ENCODE data around the gene LMNB1. TPM values are rescaled to one million over a fixed set of nuclear protein-coding genes. Genes with fewer than 3 reads are reported as not detected.

Gene LMNB1
- total RNA-seq, 2 experiments from 2014 or later, result 173 to 280 TPM

- H2AFZ ChIP-seq (ENCODE audit: low read length), result no peak overlapping the region
- intact Hi-C loops (cut with micrococcal nuclease; ENCODE audit: unreplicated experiment), result no loop called here
- H3K27ac ChIP-seq (ENCODE audit: low read depth, low read length, poor library complexity, severe bottlenecking), result no peak overlapping the region
- no peaks in the 10 kb centered on the region for H3K4me1 ChIP-seq (ENCODE audit: insufficient read depth, low read length, poor library complexity, severe bottlenecking)
- H4K20me1 ChIP-seq (ENCODE audit: insufficient read depth, low read length), result no peaks in the 10 kb centered on the region
- TF ChIP-seq CTCF (conservative IDR thresholded peaks at IDR 0.05; ENCODE audit: low read length) (no peak), EZH2phosphoT487 (IDR thresholded peaks at IDR 0.05; ENCODE audit: borderline replicate concordance, low read depth, low read length) (no peak)
- ChIA-PET CTCF (ENCODE audit: unreplicated experiment) (no interaction called here), POLR2A (interaction anchor here (0.6 kb wide), 1 partner anchor 1187 kb away, joined by 3 read pairs; no protein-coding TSS in a partner anchor)
- no peak overlapping the region for H3K4me3 ChIP-seq (ENCODE audit: low read depth, low read length, poor library complexity, severe bottlenecking)
- DNase-seq (ENCODE audit: low spot score), result no peak
- no peaks in the 10 kb centered on the region for H3K79me2 ChIP-seq (ENCODE audit: insufficient read depth, low read depth, low read length)
- H3K9me2 ChIP-seq (ENCODE audit: insufficient read depth, low read length), result no peaks in the 10 kb centered on the region
- H3K4me2 ChIP-seq (ENCODE audit: low read length), result no peak overlapping the region
- no TSS peak for BruUV-seq (replicated peaks)
- no peaks in the 10 kb centered on the region; the same call in 1 of the 2 replicates for H3K36me3 ChIP-seq (ENCODE audit: insufficient read depth, low read length)
- no peaks in the 10 kb centered on the region for H3K9me3 ChIP-seq (ENCODE audit: low read length)
Measured at GRCh38 chr5:126865299-126865698, 88.4 kb downstream of the LMNB1 start.

DNA sequence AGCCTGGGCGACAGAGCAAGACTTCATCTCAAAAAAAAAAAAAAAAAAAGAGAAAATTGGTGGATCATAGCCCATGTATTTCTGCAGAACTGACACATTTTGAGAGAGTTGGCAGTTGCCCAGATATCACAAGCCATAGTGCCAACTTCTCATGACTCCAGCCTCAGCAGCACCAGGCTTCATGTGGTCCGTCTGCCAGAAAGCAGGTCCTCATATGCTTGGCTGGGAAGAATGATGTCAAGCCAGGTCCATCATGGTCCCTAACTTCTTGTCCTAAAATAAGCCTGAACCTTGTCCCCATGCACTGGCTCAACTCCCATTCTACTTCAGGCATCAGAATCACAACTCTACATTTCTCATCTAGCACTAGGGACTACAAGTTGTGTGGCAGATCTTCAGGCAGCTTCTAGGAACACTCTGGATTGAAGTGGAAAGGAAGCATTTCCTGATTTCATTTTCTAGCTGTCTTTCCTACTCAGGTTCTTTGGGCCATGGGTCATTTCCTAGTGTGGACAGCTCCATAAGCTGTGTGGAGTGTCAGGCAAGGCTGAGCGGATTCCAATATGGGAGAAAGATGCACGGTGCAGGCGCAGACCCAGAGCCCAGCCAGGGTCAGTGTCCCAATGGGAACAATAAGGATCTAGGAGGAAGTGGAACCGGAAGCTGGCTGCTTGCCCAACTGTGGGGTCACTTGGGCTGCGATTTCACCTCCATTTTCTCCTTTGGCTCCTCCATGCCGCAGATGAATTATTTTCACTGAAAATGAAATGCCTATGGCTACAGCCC is 90.1 kb downstream of the LMNB1 start:
- Histone ChIP-seq H4K20me1 (ENCODE audit: insufficient read depth, low read length) (no peaks in the 10 kb centered on the region), H3K27ac (ENCODE audit: low read depth, low read length, poor library complexity, severe bottlenecking) (no peak overlapping the region), H3K4me3 (ENCODE audit: low read depth, low read length, poor library complexity, severe bottlenecking) (no peak overlapping the region), H2AFZ (ENCODE audit: low read length) (no peak overlapping the region), H3K4me1 (ENCODE audit: insufficient read depth, low read length, poor library complexity, severe bottlenecking) (no peaks in the 10 kb centered on the region), H3K79me2 (ENCODE audit: insufficient read depth, low read depth, low read length) (no peaks in the 10 kb centered on the region), H3K9me2 (ENCODE audit: insufficient read depth, low read length) (no peaks in the 10 kb centered on the region), H3K9me3 (ENCODE audit: low read length) (no peaks in the 10 kb centered on the region), H3K36me3 (ENCODE audit: insufficient read depth, low read length) (no peaks in the 10 kb centered on the region; the same call in 1 of the 2 replicates), H3K4me2 (ENCODE audit: low read length) (no peak overlapping the region)
- BruUV-seq (replicated peaks), result no TSS peak
- POLR2A ChIA-PET, result interaction anchor here (0.6 kb wide), 1 partner anchor 693 kb away, joined by 3 read pairs; no protein-coding TSS in a partner anchor
- no peak for DNase-seq (ENCODE audit: low spot score)
- intact Hi-C loops (cut with micrococcal nuclease; ENCODE audit: unreplicated experiment), result no loop called here
- TF ChIP-seq EZH2phosphoT487 (IDR thresholded peaks at IDR 0.05; ENCODE audit: borderline replicate concordance, low read depth, low read length) (no peak), CTCF (conservative IDR thresholded peaks at IDR 0.05; ENCODE audit: low read length) (no peak)
- CTCF ChIA-PET (ENCODE audit: unreplicated experiment), result no interaction called here

- Histone ChIP-seq H3K27ac (ENCODE audit: low read depth, low read length, poor library complexity, severe bottlenecking) (no peak overlapping the region), H3K9me3 (ENCODE audit: low read length) (no peaks in the 10 kb centered on the region), H3K9me2 (ENCODE audit: insufficient read depth, low read length) (no peaks in the 10 kb centered on the region), H3K36me3 (ENCODE audit: insufficient read depth, low read length) (no peaks in the 10 kb centered on the region; the same call in 1 of the 2 replicates), H4K20me1 (ENCODE audit: insufficient read depth, low read length) (no peaks in the 10 kb centered on the region), H3K4me2 (ENCODE audit: low read length) (no peak overlapping the region), H2AFZ (ENCODE audit: low read length) (no peak overlapping the region), H3K4me1 (ENCODE audit: insufficient read depth, low read length, poor library complexity, severe bottlenecking) (no peaks in the 10 kb centered on the region), H3K4me3 (ENCODE audit: low read depth, low read length, poor library complexity, severe bottlenecking) (no peak overlapping the region), H3K79me2 (ENCODE audit: insufficient read depth, low read depth, low read length) (no peaks in the 10 kb centered on the region)
- ChIA-PET POLR2A (no interaction called here), CTCF (ENCODE audit: unreplicated experiment) (no interaction called here)
- no TSS peak for BruUV-seq (replicated peaks)
- TF ChIP-seq CTCF (conservative IDR thresholded peaks at IDR 0.05; ENCODE audit: low read length) (no peak), EZH2phosphoT487 (IDR thresholded peaks at IDR 0.05; ENCODE audit: borderline replicate concordance, low read depth, low read length) (no peak)
- intact Hi-C loops (cut with micrococcal nuclease; ENCODE audit: unreplicated experiment), result no loop called here
- no peak for DNase-seq (ENCODE audit: low spot score)
Measured at GRCh38 chr5:126868338-126869004, 91.5 kb downstream of the LMNB1 start.
